GM12878 (cell line): Measurements from ENCODE around the gene USP16. TPM values are rescaled to one million over a fixed set of nuclear protein-coding genes. Genes with fewer than 3 reads are reported as not detected.

Experiments
- BHLHE40 ChIP-seq, 2 experiments: fragments of 450-650 bp in 1 of 2; IDR thresholded peaks; 2 replicates each; pipeline ENCODE4 v1.6.1; 2011 to 2017; ENCODE audit warnings: low read depth in 2 of 2, borderline replicate concordance in 1 of 2, improper control_type of control experiment in 1 of 2, low read length in 1 of 2, mild to moderate bottlenecking in 1 of 2
- CBX3 ChIP-seq: fragments of 200-600 bp; sonication (generic); IDR thresholded peaks from 2 replicates; pipeline ENCODE4 v1.6.1; 2016; ENCODE audit warnings: low read depth, borderline replicate concordance
- CEBPB ChIP-seq, 2 experiments: fragments of 150-350 bp in 1 of 2; IDR thresholded peaks; 2 replicates each; pipeline ENCODE4 v1.6.1; 2012 to 2014; ENCODE audit warnings: low read depth in 2 of 2, low read length in 2 of 2, borderline replicate concordance in 1 of 2, inconsistent platforms in 1 of 2
- FOXM1 ChIP-seq: IDR thresholded peaks from 2 replicates; pipeline ENCODE4 v1.6.1; 2012; ENCODE audit warnings: low read depth, mild to moderate bottlenecking, inconsistent platforms, low read length, moderate library complexity
- MYB ChIP-seq: fragments of 150-350 bp; IDR thresholded peaks from 2 replicates; pipeline ENCODE4 v1.6.1; 2014; ENCODE audit warnings: mild to moderate bottlenecking, low read depth, low read length, borderline replicate concordance
- NKRF ChIP-seq: fragments of 450-650 bp; conservative IDR thresholded peaks from 2 replicates; pipeline ENCODE4 v1.6.1; 2017; ENCODE audit warnings: mild to moderate bottlenecking, moderate library complexity
- NR2F1 ChIP-seq: fragments of 450-650 bp; conservative IDR thresholded peaks from 2 replicates; pipeline ENCODE4 v1.6.1; 2017; ENCODE audit warnings: mild to moderate bottlenecking
- PAX8 ChIP-seq: fragments of 450-650 bp; IDR thresholded peaks from 2 replicates; pipeline ENCODE4 v1.6.1; 2017; ENCODE audit warnings: mild to moderate bottlenecking, moderate library complexity
- POLR2AphosphoS2 ChIP-seq: IDR thresholded peaks from 2 replicates; pipeline ENCODE4 v1.6.1; 2011; ENCODE audit warnings: low read depth, mild to moderate bottlenecking, low read length, improper control_type of control experiment, moderate library complexity
- RAD51 ChIP-seq: fragments of 450-650 bp; IDR thresholded peaks from 2 replicates; pipeline ENCODE4 v1.6.1; 2016; ENCODE audit warnings: moderate library complexity, mild to moderate bottlenecking, inconsistent platforms
- RBBP5 ChIP-seq: fragments of 200-600 bp; sonication (generic); conservative IDR thresholded peaks from 2 replicates; pipeline ENCODE4 v1.6.1; 2016
- SREBF1 ChIP-seq: IDR thresholded peaks from 2 replicates; pipeline ENCODE4 v1.6.1; 2012; ENCODE audit warnings: mild to moderate bottlenecking, low read length
- ZZZ3 ChIP-seq: IDR thresholded peaks from 2 replicates; pipeline ENCODE4 v1.6.1; 2011; ENCODE audit warnings: low read depth; ENCODE audit not compliant: control insufficient read depth, insufficient read length
- polyA plus RNA-seq, 11 experiments: library from polyadenylated mRNA; depleted of rRNA in 4 of 11; unstranded in 6 of 11; stranded (reverse) in 5 of 11; fragments of >200 nt; fragmentation: Nextera tagmentation in 4 of 11; fragmentation: Illumina TruSeq in 1 of 11; extraction: Ambion mirVana in 4 of 11; extraction: Trizol in 1 of 11; gene quantifications; 1 replicate in 1 of 11; 2 replicates in 10 of 11; pipeline versions ENCODE4 v1.2.1 to v1.2.3, GENCODE V29; 2011 to 2016; ENCODE audit warnings: inconsistent platforms in 2 of 11, missing spikeins in 2 of 11, low read depth in 1 of 11
- total RNA-seq, 4 experiments: library from RNA; depleted of rRNA in 3 of 4; stranded (reverse); fragments of >200 nt in 3 of 4; fragmentation: Illumina TruSeq in 1 of 4; extraction: Trizol in 1 of 4; gene quantifications; 2 replicates each; pipeline versions ENCODE4 v1.2.1 to v1.2.3, GENCODE V29; 2013 to 2021
- TF ChIP-seq, protein P1 (sequence below): IDR thresholded peaks from 2 replicates; pipeline ENCODE4 v1.6.1; 2011; ENCODE audit warnings: borderline replicate concordance, low read depth, mild to moderate bottlenecking, moderate library complexity, low read length; ENCODE audit not compliant: insufficient read depth, poor library complexity, severe bottlenecking
- TF ChIP-seq, protein P2 (sequence below): fragments of 450-650 bp; formaldehyde crosslinking; IDR thresholded peaks from 2 replicates; pipeline ENCODE4 v1.4.0; 2022; ENCODE audit warnings: mild to moderate bottlenecking, moderate library complexity
- TF ChIP-seq, protein P3 (sequence below): fragments of 150-350 bp; IDR thresholded peaks from 2 replicates; pipeline ENCODE4 v1.6.1; 2016; ENCODE audit warnings: low read depth, low read length
- TF ChIP-seq, protein P4 (sequence below): IDR thresholded peaks from 2 replicates; pipeline ENCODE4 v1.6.1; 2012; ENCODE audit warnings: low read length, inconsistent platforms

The USP16 gene
- total and polyA plus RNA-seq, 10 of the 15 experiments (the other 5 are each of a cell fraction or from before 2014, with no cell fraction given): 29.5 to 68.7 (median 52.3) TPM

- TF ChIP-seq NKRF: peak; percentile 93
- TF ChIP-seq, protein P1, sequence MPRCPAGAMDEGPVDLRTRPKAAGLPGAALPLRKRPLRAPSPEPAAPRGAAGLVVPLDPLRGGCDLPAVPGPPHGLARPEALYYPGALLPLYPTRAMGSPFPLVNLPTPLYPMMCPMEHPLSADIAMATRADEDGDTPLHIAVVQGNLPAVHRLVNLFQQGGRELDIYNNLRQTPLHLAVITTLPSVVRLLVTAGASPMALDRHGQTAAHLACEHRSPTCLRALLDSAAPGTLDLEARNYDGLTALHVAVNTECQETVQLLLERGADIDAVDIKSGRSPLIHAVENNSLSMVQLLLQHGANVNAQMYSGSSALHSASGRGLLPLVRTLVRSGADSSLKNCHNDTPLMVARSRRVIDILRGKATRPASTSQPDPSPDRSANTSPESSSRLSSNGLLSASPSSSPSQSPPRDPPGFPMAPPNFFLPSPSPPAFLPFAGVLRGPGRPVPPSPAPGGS: no peak
- TF ChIP-seq, protein P2, sequence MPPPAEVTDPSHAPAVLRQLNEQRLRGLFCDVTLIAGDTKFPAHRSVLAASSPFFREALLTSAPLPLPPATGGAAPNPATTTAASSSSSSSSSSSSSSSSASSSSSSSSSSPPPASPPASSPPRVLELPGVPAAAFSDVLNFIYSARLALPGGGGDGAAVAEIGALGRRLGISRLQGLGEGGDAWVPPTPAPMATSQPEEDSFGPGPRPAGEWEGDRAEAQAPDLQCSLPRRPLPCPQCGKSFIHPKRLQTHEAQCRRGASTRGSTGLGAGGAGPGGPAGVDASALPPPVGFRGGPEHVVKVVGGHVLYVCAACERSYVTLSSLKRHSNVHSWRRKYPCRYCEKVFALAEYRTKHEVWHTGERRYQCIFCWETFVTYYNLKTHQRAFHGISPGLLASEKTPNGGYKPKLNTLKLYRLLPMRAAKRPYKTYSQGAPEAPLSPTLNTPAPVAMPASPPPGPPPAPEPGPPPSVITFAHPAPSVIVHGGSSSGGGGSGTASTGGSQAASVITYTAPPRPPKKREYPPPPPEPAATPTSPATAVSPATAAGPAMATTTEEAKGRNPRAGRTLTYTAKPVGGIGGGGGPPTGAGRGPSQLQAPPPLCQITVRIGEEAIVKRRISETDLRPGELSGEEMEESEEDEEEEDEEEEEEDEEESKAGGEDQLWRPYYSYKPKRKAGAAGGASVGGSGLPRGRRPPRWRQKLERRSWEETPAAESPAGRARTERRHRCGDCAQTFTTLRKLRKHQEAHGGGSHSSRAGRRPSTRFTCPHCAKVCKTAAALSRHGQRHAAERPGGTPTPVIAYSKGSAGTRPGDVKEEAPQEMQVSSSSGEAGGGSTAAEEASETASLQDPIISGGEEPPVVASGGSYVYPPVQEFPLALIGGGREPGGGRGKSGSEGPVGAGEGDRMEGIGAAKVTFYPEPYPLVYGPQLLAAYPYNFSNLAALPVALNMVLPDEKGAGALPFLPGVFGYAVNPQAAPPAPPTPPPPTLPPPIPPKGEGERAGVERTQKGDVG (CRISPR knock-in tag): no peak
- peak; percentile 68 for TF ChIP-seq POLR2AphosphoS2
- TF ChIP-seq, protein P3, sequence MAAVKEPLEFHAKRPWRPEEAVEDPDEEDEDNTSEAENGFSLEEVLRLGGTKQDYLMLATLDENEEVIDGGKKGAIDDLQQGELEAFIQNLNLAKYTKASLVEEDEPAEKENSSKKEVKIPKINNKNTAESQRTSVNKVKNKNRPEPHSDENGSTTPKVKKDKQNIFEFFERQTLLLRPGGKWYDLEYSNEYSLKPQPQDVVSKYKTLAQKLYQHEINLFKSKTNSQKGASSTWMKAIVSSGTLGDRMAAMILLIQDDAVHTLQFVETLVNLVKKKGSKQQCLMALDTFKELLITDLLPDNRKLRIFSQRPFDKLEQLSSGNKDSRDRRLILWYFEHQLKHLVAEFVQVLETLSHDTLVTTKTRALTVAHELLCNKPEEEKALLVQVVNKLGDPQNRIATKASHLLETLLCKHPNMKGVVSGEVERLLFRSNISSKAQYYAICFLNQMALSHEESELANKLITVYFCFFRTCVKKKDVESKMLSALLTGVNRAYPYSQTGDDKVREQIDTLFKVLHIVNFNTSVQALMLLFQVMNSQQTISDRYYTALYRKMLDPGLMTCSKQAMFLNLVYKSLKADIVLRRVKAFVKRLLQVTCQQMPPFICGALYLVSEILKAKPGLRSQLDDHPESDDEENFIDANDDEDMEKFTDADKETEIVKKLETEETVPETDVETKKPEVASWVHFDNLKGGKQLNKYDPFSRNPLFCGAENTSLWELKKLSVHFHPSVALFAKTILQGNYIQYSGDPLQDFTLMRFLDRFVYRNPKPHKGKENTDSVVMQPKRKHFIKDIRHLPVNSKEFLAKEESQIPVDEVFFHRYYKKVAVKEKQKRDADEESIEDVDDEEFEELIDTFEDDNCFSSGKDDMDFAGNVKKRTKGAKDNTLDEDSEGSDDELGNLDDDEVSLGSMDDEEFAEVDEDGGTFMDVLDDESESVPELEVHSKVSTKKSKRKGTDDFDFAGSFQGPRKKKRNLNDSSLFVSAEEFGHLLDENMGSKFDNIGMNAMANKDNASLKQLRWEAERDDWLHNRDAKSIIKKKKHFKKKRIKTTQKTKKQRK: no peak
- TF ChIP-seq BHLHE40 (IDR thresholded peaks at IDR 0.05; ENCODE audit: borderline replicate concordance in 1 of 2, low read depth in 2 of 2, low read length in 1 of 2): 0 out of 4 replicates have a peak, but pooled peaks of 1 of the 2 experiments have one; percentile 43
- no peak for TF ChIP-seq CEBPB (IDR thresholded peaks at IDR 0.05; ENCODE audit: borderline replicate concordance in 1 of 2, low read depth in 2 of 2, low read length in 2 of 2)
- TF ChIP-seq MYB: no peak
- TF ChIP-seq NR2F1: no peak
- TF ChIP-seq, protein P4, sequence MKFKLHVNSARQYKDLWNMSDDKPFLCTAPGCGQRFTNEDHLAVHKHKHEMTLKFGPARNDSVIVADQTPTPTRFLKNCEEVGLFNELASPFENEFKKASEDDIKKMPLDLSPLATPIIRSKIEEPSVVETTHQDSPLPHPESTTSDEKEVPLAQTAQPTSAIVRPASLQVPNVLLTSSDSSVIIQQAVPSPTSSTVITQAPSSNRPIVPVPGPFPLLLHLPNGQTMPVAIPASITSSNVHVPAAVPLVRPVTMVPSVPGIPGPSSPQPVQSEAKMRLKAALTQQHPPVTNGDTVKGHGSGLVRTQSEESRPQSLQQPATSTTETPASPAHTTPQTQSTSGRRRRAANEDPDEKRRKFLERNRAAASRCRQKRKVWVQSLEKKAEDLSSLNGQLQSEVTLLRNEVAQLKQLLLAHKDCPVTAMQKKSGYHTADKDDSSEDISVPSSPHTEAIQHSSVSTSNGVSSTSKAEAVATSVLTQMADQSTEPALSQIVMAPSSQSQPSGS: peak; percentile 100
- TF ChIP-seq PAX8: no peak
- TF ChIP-seq FOXM1: no peak; the same call in 1 of the 2 replicates
- TF ChIP-seq SREBF1: no peak
- TF ChIP-seq RBBP5: 0 out of 2 replicates have a peak, but pooled peaks have one; percentile 63
- TF ChIP-seq ZZZ3: no peak
- TF ChIP-seq CBX3: no peak
- TF ChIP-seq RAD51: peak; percentile 83
Measured at GRCh38 chr21:28992526-28993292, 31.8 kb upstream of the USP16 start, which contains the start of gene LTN1 (continued).
